ENCODE measurements around the gene PPAN.

- TF ChIP-seq, protein P1, sequence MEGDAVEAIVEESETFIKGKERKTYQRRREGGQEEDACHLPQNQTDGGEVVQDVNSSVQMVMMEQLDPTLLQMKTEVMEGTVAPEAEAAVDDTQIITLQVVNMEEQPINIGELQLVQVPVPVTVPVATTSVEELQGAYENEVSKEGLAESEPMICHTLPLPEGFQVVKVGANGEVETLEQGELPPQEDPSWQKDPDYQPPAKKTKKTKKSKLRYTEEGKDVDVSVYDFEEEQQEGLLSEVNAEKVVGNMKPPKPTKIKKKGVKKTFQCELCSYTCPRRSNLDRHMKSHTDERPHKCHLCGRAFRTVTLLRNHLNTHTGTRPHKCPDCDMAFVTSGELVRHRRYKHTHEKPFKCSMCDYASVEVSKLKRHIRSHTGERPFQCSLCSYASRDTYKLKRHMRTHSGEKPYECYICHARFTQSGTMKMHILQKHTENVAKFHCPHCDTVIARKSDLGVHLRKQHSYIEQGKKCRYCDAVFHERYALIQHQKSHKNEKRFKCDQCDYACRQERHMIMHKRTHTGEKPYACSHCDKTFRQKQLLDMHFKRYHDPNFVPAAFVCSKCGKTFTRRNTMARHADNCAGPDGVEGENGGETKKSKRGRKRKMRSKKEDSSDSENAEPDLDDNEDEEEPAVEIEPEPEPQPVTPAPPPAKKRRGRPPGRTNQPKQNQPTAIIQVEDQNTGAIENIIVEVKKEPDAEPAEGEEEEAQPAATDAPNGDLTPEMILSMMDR (IDR thresholded peaks at IDR 0.05; ENCODE audit: low read depth, low read length, poor library complexity, severe bottlenecking) = no peak
- TF ChIP-seq EZH2phosphoT487 (IDR thresholded peaks at IDR 0.05; ENCODE audit: borderline replicate concordance, low read length) = no peak
These were observed 9.4 kb downstream of the PPAN start for GRCh38 chr19:10115392-10116084.
